SK-N-SH (cell line): ENCODE measurements around the gene TGDS. TPM values are rescaled to one million over a fixed set of nuclear protein-coding genes. Genes with fewer than 3 reads are reported as not detected.

ENCODE experiments used
- CTCF ChIA-PET: fragments of 300-600, 350-600 bp; formaldehyde crosslinking; extraction: SDS; loops from one replicate; lab custom pipeline; 2021; lab: Yijun Ruan, JAX
- POLR2A ChIA-PET: fragments of 350-600 bp; sonication (Branson Sonifier 250); formaldehyde crosslinking; extraction: SDS; loops from one replicate; lab custom pipeline; 2020; ENCODE audit warnings: antibody characterized with exemption, inconsistent platforms; lab: Yijun Ruan, JAX
- DNase-seq: peaks from one replicate; pipeline ENCODE4 v3.0.0; 2012
- H2AFZ ChIP-seq: fragments of 200-600 bp; sonication (generic); 2 replicates; pipeline ENCODE4 v1.8.1; 2016; ENCODE audit warnings: antibody characterized with exemption, mild to moderate bottlenecking, low read depth
- H3F3A ChIP-seq: fragments of 200-600 bp; sonication (generic); replicated peaks from 2 replicates; pipeline ENCODE3; 2016; ENCODE audit warnings: antibody characterized with exemption, mild to moderate bottlenecking; ENCODE audit not compliant: insufficient read depth
- H3K27ac ChIP-seq, 2 experiments: fragments of 200-500 bp in 1 of 2; fragments of 200-600 bp in 1 of 2; sonication (Bioruptor generic) in 1 of 2; sonication (generic), shearing (Covaris generic) in 1 of 2; 2 replicates each; pipeline versions ENCODE4 v1.5.1 to v1.6.1; 2014 to 2016; ENCODE audit warnings: low read depth in 2 of 2, inconsistent platforms in 1 of 2, low read length in 1 of 2, mild to moderate bottlenecking in 1 of 2, mixed read lengths in 1 of 2
- H3K27me3 ChIP-seq: fragments of 200-600 bp; sonication (generic), shearing (Covaris generic); 2 replicates; pipeline ENCODE4 v1.6.1; 2016; ENCODE audit warnings: mixed run types; ENCODE audit not compliant: insufficient read depth
- H3K36me3 ChIP-seq, 2 experiments: fragments of 200-500 bp in 1 of 2; fragments of 200-600 bp in 1 of 2; sonication (Bioruptor generic) in 1 of 2; sonication (generic) in 1 of 2; replicated peaks in 1 of 2; 2 replicates each; pipeline versions ENCODE3 to v1.5.1; 2014 to 2016; ENCODE audit warnings: low read length in 1 of 2, mild to moderate bottlenecking in 1 of 2; ENCODE audit not compliant: insufficient read depth in 2 of 2, control insufficient read depth in 1 of 2
- H3K4me1 ChIP-seq, 2 experiments: fragments of 200-500 bp in 1 of 2; fragments of 200-600 bp in 1 of 2; sonication (Bioruptor generic) in 1 of 2; sonication (generic), shearing (Covaris generic) in 1 of 2; 2 replicates each; pipeline versions ENCODE4 v1.5.1 to v1.6.1; 2014 to 2016; ENCODE audit warnings: low read depth in 1 of 2, low read length in 1 of 2, mixed run types in 1 of 2; ENCODE audit not compliant: insufficient read depth in 2 of 2, control insufficient read depth in 1 of 2
- H3K4me2 ChIP-seq: fragments of 200-600 bp; sonication (generic), shearing (Covaris generic); 2 replicates; pipeline ENCODE4 v1.6.1; 2017; ENCODE audit warnings: mixed run types
- H3K4me3 ChIP-seq, 2 experiments: fragments of 200-500 bp in 1 of 2; fragments of 200-600 bp in 1 of 2; sonication (Bioruptor generic) in 1 of 2; sonication (generic), shearing (Covaris generic) in 1 of 2; 2 replicates each; pipeline versions ENCODE4 v1.5.1 to v1.8.1; 2014 to 2016; ENCODE audit warnings: low read depth in 2 of 2, inconsistent platforms in 1 of 2, low read length in 1 of 2, mild to moderate bottlenecking in 1 of 2, mixed read lengths in 1 of 2, moderate library complexity in 1 of 2
- H3K79me2 ChIP-seq: fragments of 200-600 bp; sonication (generic); 2 replicates; pipeline ENCODE4 v1.8.1; 2017; ENCODE audit warnings: mild to moderate bottlenecking; ENCODE audit not compliant: insufficient read depth
- H3K9ac ChIP-seq: fragments of 200-600 bp; sonication (generic); 2 replicates; pipeline ENCODE4 v1.6.1; 2017; ENCODE audit warnings: mixed run types
- H3K9me2 ChIP-seq: fragments of 200-600 bp; sonication (generic); 2 replicates; pipeline ENCODE4 v1.6.1; 2017; ENCODE audit warnings: mixed run types
- H3K9me3 ChIP-seq: fragments of 200-600 bp; sonication (generic); 2 replicates; pipeline ENCODE4 v1.6.1; 2017; ENCODE audit warnings: mixed run types, mild to moderate bottlenecking, moderate library complexity
- H4K20me1 ChIP-seq: fragments of 200-600 bp; sonication (generic); 2 replicates; pipeline ENCODE4 v1.6.1; 2017; ENCODE audit warnings: mild to moderate bottlenecking, mixed run types; ENCODE audit not compliant: insufficient read depth
- ELF1 ChIP-seq: IDR thresholded peaks from 2 replicates; pipeline ENCODE4 v1.4.0; 2012
- EP300 ChIP-seq, 2 experiments: IDR thresholded peaks; 2 replicates each; pipeline versions ENCODE4 v1.4.0 to v1.6.1; 2012; ENCODE audit warnings: borderline replicate concordance in 1 of 2, low read depth in 1 of 2, low read length in 1 of 2
- FOSL2 ChIP-seq: IDR thresholded peaks from 2 replicates; pipeline ENCODE4 v1.4.0; 2012; ENCODE audit warnings: low read depth, mild to moderate bottlenecking, moderate library complexity, borderline replicate concordance
- FOXJ3 ChIP-seq: sonication (generic); formaldehyde crosslinking; IDR thresholded peaks from 2 replicates; pipeline ENCODE4 v1.5.1; 2020; ENCODE audit warnings: mild to moderate bottlenecking, missing genetic modification reagents
- GATA2 ChIP-seq: sonication (generic); formaldehyde crosslinking; IDR thresholded peaks from 2 replicates; pipeline ENCODE4 v1.5.0; 2020; ENCODE audit warnings: mild to moderate bottlenecking, missing genetic modification reagents
- JUND ChIP-seq: IDR thresholded peaks from 2 replicates; pipeline ENCODE4 v1.4.0; 2012
- MAX ChIP-seq: IDR thresholded peaks from 2 replicates; pipeline ENCODE4 v1.4.0; 2012; ENCODE audit warnings: low read depth
- MEF2A ChIP-seq: IDR thresholded peaks from 2 replicates; pipeline ENCODE4 v1.4.0; 2012; ENCODE audit warnings: low read depth, borderline replicate concordance
- MXI1 ChIP-seq: IDR thresholded peaks from 2 replicates; pipeline ENCODE4 v1.6.1; 2012; ENCODE audit warnings: mild to moderate bottlenecking, low read depth, low read length, improper control_type of control experiment
- NFIC ChIP-seq: IDR thresholded peaks from 2 replicates; pipeline ENCODE4 v1.4.0; 2012; ENCODE audit warnings: borderline replicate concordance
- NRF1 ChIP-seq: IDR thresholded peaks from 2 replicates; pipeline ENCODE4 v1.6.1; 2012; ENCODE audit warnings: low read depth, mild to moderate bottlenecking, low read length
- POLR2AphosphoS5 ChIP-seq: IDR thresholded peaks from 2 replicates; pipeline ENCODE4 v1.6.1; 2012; ENCODE audit warnings: low read depth, low read length
- RAD21 ChIP-seq: IDR thresholded peaks from 2 replicates; pipeline ENCODE4 v1.6.1; 2012; ENCODE audit warnings: mild to moderate bottlenecking, low read length
- RXRA ChIP-seq: IDR thresholded peaks from 2 replicates; pipeline ENCODE4 v1.4.0; 2012; ENCODE audit warnings: low read depth, mild to moderate bottlenecking, borderline replicate concordance
- SIN3A ChIP-seq: IDR thresholded peaks from 2 replicates; pipeline ENCODE4 v1.6.1; 2012; ENCODE audit warnings: low read depth, mild to moderate bottlenecking, low read length, moderate library complexity, borderline replicate concordance
- SMC3 ChIP-seq: IDR thresholded peaks from 2 replicates; pipeline ENCODE4 v1.6.1; 2012; ENCODE audit warnings: low read depth, low read length, improper control_type of control experiment
- TAF1 ChIP-seq: IDR thresholded peaks from 2 replicates; pipeline ENCODE4 v1.6.1; 2012; ENCODE audit warnings: low read depth, mild to moderate bottlenecking, low read length, moderate library complexity, borderline replicate concordance
- YY1 ChIP-seq: IDR thresholded peaks from 2 replicates; pipeline ENCODE4 v1.4.0; 2012; ENCODE audit warnings: low read depth, mild to moderate bottlenecking
- WGBS: methylation state at CpG from one replicate; pipeline ENCODE4 v1.1.6; 2017; ENCODE audit warnings: low lambda C conversion rate; 5-methylcytosine and 5-hydroxymethylcytosine counted together
- polyA plus RNA-seq, 3 experiments: library from polyadenylated mRNA; depleted of rRNA; stranded (reverse); fragments of >200 nt; gene quantifications; 2 replicates each; pipeline ENCODE4 v1.2.3, GENCODE V29; 2012
- TF ChIP-seq, protein P1 (sequence below): IDR thresholded peaks from 2 replicates; pipeline ENCODE4 v1.4.0; 2012; ENCODE audit warnings: low read depth, borderline replicate concordance
- TF ChIP-seq, protein P2 (sequence below): IDR thresholded peaks from 2 replicates; pipeline ENCODE4; 2012
- TF ChIP-seq, protein P3 (sequence below): fragments of 200-600 bp; sonication (generic); IDR thresholded peaks from 2 replicates; pipeline ENCODE4 v1.6.1; 2017; ENCODE audit warnings: antibody characterized with exemption, mild to moderate bottlenecking, moderate library complexity

TGDS gene
- polyA plus RNA-seq, 1 of the 3 experiments (the other 2 are of a cell fraction): 8.2 TPM

DNA sequence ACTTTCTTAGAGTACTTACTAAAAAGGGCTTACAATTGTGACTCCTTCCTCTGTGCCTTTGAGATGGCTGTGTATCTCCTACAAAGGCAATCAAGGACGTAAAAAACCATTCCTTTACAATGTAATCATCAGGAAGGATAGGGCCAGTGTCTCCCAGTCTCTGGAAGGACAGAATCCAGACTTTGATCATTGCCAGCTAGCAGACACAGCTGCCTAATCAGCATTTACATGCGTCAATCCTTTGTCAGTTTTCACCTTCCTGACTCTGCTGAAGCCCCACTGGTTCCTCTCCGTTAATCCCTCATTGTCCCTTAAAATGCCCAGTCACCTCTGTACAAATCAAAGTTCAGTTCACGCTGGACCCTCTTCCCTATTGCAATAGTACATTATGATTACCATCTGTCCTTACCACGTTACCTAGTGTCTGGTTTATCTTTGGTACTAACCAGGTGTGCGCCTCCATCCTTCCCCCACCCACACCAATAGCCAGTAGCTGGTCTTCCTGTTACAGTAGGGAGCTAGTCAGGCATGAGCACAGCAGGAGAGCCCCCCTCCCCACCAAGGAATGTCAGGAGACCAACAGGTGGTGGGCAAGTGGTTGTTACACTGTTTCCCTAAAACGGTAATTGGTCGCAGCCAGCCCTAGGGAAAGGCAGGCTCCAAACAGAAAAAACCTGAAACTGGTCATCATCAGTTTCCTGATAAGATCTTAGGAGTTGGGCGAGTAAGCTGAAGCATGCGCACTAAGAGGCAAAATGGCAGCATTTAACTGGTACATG is 49.7 kb downstream of the TGDS start:
- ChIA-PET POLR2A (no interaction called here), CTCF (no interaction called here)
- Histone ChIP-seq H3K27me3 (no peaks in the 10 kb centered on the region), H3K27ac (no peak overlapping the region), H3K4me2 (no peak overlapping the region), H4K20me1 (no peaks in the 10 kb centered on the region), H2AFZ (no peak overlapping the region), H3K9me3 (no peaks in the 10 kb centered on the region), H3K9me2 (no peaks in the 10 kb centered on the region), H3K4me1 (peaks cover 5 to 18% of the 10 kb centered on the region in 2 experiments; a peak in 2 of 4 replicates), H3F3A (peaks cover 26% of the 10 kb centered on the region), H3K9ac (no peak overlapping the region), H3K4me3 (no peak overlapping the region), H3K79me2 (no peaks in the 10 kb centered on the region)
- DNase-seq: no peak
- 89% methylated on average over 10 of the region's 10 CpGs for WGBS
- no peak for TF ChIP-seq FOXJ3
- no peak for TF ChIP-seq MAX
- no peak for TF ChIP-seq EP300 (IDR thresholded peaks at IDR 0.05; ENCODE audit: borderline replicate concordance in 1 of 2, low read depth in 1 of 2, low read length in 1 of 2)
- TF ChIP-seq YY1: no peak
- no peak for TF ChIP-seq NRF1
- no peak for TF ChIP-seq GATA2 (CRISPR knock-in tag)
- TF ChIP-seq TAF1: no peak
- TF ChIP-seq NFIC: no peak
- TF ChIP-seq POLR2AphosphoS5: no peak
- no peak for TF ChIP-seq SIN3A
- TF ChIP-seq JUND: no peak
- TF ChIP-seq, protein P1, sequence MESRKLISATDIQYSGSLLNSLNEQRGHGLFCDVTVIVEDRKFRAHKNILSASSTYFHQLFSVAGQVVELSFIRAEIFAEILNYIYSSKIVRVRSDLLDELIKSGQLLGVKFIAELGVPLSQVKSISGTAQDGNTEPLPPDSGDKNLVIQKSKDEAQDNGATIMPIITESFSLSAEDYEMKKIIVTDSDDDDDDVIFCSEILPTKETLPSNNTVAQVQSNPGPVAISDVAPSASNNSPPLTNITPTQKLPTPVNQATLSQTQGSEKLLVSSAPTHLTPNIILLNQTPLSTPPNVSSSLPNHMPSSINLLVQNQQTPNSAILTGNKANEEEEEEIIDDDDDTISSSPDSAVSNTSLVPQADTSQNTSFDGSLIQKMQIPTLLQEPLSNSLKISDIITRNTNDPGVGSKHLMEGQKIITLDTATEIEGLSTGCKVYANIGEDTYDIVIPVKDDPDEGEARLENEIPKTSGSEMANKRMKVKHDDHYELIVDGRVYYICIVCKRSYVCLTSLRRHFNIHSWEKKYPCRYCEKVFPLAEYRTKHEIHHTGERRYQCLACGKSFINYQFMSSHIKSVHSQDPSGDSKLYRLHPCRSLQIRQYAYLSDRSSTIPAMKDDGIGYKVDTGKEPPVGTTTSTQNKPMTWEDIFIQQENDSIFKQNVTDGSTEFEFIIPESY: no peak
- TF ChIP-seq, protein P2, sequence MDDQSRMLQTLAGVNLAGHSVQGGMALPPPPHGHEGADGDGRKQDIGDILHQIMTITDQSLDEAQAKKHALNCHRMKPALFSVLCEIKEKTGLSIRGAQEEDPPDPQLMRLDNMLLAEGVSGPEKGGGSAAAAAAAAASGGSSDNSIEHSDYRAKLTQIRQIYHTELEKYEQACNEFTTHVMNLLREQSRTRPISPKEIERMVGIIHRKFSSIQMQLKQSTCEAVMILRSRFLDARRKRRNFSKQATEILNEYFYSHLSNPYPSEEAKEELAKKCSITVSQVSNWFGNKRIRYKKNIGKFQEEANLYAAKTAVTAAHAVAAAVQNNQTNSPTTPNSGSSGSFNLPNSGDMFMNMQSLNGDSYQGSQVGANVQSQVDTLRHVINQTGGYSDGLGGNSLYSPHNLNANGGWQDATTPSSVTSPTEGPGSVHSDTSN: no peak
- no peak for TF ChIP-seq RXRA
- TF ChIP-seq MXI1: no peak
- TF ChIP-seq, all 33 proteins: peak for 0
- H3K36me3 ChIP-seq: no peaks in the 10 kb centered on the region

GRCh38 chr13:94544922-94545321 is 51.0 kb downstream of the TGDS start:
- POLR2A ChIA-PET: no interaction called here
- Histone ChIP-seq H4K20me1 (no peaks in the 10 kb centered on the region), H3K4me2 (no peak overlapping the region), H3K36me3 (no peaks in the 10 kb centered on the region), H3K79me2 (no peaks in the 10 kb centered on the region), H3K4me1 (peaks cover 5 to 18% of the 10 kb centered on the region in 2 experiments; a peak in 2 of 4 replicates), H3K9me2 (no peaks in the 10 kb centered on the region), H3K4me3 (no peak overlapping the region), H3F3A (peaks cover 18% of the 10 kb centered on the region), H2AFZ (no peak overlapping the region), H3K27me3 (no peaks in the 10 kb centered on the region), H3K9me3 (no peaks in the 10 kb centered on the region), H3K27ac (no peak overlapping the region), H3K9ac (no peak overlapping the region)
- WGBS: 71% methylated on average over 4 of the region's 4 CpGs
- CTCF ChIA-PET: no interaction called here
- no peak for DNase-seq
- TF ChIP-seq, protein P1: no peak
- TF ChIP-seq YY1: no peak
- TF ChIP-seq TAF1: no peak
- TF ChIP-seq, protein P3, sequence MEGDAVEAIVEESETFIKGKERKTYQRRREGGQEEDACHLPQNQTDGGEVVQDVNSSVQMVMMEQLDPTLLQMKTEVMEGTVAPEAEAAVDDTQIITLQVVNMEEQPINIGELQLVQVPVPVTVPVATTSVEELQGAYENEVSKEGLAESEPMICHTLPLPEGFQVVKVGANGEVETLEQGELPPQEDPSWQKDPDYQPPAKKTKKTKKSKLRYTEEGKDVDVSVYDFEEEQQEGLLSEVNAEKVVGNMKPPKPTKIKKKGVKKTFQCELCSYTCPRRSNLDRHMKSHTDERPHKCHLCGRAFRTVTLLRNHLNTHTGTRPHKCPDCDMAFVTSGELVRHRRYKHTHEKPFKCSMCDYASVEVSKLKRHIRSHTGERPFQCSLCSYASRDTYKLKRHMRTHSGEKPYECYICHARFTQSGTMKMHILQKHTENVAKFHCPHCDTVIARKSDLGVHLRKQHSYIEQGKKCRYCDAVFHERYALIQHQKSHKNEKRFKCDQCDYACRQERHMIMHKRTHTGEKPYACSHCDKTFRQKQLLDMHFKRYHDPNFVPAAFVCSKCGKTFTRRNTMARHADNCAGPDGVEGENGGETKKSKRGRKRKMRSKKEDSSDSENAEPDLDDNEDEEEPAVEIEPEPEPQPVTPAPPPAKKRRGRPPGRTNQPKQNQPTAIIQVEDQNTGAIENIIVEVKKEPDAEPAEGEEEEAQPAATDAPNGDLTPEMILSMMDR: no peak
- TF ChIP-seq MEF2A: no peak
- TF ChIP-seq SMC3: no peak
- TF ChIP-seq ELF1: no peak
- TF ChIP-seq FOSL2: no peak
- TF ChIP-seq RAD21: no peak
